Measurements from ENCODE around the gene FAM228B. TPM values are rescaled to one million over a fixed set of nuclear protein-coding genes. Genes with fewer than 3 reads are reported as not detected.
"Not testable (repeated sequence)": the region's sequence is repeated elsewhere in the genome, so short reads cannot be mapped to it uniquely, and the experiment has no call there.

FAM228B gene
- total RNA-seq, 1 donor from 2014 or later, result 3.1 TPM

DNA sequence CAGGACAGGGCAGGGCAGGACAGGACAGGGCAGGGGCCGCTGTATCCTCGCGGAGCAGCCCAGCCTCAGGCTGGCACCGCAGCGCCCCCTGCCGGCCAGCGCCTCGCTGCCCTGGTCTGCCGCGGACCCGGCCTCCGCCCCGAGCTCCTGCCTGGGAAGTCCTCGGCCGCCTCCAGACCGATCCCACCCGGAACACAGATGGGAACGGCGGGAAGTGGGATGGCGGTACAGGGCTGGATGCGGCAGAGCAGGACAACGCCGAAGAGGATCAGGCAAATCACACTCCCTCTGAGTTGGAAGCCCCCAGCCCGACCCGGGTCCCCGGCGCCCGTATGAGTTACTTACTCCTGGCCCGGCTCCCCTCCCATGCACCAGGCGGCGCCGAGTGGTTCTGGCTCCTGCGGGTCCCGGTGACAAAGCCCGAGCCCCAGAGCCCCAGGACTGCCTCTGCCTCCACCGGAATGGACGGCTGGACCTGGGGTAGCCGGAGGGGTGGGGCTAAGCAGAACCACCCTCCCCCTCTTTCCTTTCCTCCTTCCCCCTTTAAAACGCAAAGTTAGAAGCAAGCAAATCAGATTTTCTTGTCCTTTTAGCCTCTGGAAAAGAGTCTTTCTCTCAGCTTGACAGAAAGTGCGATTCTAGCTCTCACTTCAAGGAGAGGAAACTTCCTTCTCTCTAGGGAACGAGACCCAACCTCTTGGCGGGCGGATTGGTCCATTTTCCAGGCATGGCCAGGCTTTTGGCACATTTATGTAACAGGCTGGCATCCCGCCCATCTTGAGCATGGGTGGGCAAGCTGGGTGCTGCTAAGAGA, 38.7 kb upstream of the FAM228B start, which contains the start of gene TP53I3:
Gene TP53I3, minus strand, starts transcription at position 449 of the 814 bp plus-strand sequence. CDS start 508 bp downstream, outside the sequence.
- Mint-ChIP-seq H3K36me3 (ENCODE audit: low read depth) (peaks cover 6% of the 10 kb centered on the region), H3K9me3 (no peaks in the 10 kb centered on the region), H3K4me1 (ENCODE audit: low read depth) (peaks cover 18% of the 10 kb centered on the region), H3K27me3 (ENCODE audit: insufficient read depth) (no peaks in the 10 kb centered on the region), H3K4me3 (peak within 1 kb of the TSS; percentile 85), H3K27ac (peak within 1 kb of the TSS; percentile 75)
- DNase-seq (ENCODE audit: low spot score), result peak; percentile 77
- intact Hi-C loops (cut with micrococcal nuclease), result loop anchor here (1.0 to 5.0 kb wide), 9 partner anchors 8 to 298 kb away; partner anchors contain the start of genes ATAD2B, FAM228B, PFN4 and SF3B6

DNA sequence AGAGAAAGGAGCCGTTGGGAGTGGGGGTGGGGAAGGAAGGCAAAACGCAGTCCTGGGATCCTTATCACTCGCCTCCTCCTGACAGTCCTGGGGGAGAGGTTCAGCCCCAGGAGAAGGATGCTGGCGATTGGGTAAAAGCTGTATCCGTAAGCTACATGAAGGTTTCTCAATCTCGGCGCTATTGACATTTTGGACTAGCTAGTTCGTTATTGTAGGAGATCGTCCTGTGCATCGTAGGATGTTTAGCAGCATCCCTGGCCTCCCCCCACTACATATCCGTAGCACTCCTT, 38.1 kb upstream of the FAM228B start:
- Mint-ChIP-seq H3K9me3 (no peaks in the 10 kb centered on the region), H3K36me3 (ENCODE audit: low read depth) (peaks cover 6% of the 10 kb centered on the region), H3K27me3 (ENCODE audit: insufficient read depth) (no peaks in the 10 kb centered on the region), H3K27ac (no peak overlapping the region), H3K4me1 (ENCODE audit: low read depth) (peaks cover 18% of the 10 kb centered on the region), H3K4me3 (peak overlapping the region; percentile 85)
- intact Hi-C loops (cut with micrococcal nuclease), result loop anchor here (2.0 kb wide), 2 partner anchors 38 to 158 kb away; partner anchors contain the start of genes ATAD2B and WDCP
- no peak for DNase-seq (ENCODE audit: low spot score)

DNA sequence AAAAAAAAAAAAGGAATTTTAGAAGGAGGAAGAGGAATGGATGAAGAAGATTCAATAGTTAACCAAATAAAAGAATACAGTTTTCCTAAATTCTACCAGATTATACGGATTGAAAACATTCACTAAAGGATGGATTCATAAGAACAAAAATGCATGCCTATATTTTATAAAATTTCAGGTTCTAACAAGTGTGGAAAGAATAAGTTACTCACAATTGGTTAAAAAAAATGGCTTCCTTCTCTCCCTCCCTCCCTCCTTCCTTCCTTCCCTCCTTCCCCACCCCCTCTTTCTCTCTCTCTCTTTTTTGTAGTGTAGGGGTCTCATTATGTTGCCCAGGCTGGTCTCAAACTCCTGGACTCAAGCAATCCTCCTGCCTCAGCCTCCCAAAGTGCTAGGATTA, 37.0 kb upstream of the FAM228B start:
- peaks cover 18% of the 10 kb centered on the region for H3K4me1 Mint-ChIP-seq (ENCODE audit: low read depth)
- H3K4me3 Mint-ChIP-seq, result no peak overlapping the region
- no peak for DNase-seq (ENCODE audit: low spot score)

DNA sequence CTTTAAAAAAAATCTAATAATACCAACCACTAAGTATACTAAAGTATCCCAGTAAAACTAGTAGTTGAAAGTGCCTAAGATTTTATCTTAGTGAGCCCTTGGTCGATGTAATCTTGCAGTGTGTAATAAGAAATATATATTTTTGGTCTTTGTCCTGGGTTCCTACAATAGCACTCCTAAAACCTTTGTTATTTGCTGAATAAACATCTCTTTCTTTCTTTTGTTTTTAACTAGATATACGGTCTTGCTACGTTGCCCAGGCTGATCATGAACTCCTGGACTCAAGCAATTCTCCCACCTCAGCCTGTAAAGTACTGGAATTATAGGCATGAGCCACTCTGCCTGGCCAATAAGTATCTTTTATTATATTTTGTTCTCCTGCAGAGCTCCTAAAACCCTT, 36.2 kb upstream of the FAM228B start:
- H3K4me1 Mint-ChIP-seq (ENCODE audit: low read depth), result peaks cover 18% of the 10 kb centered on the region
- H3K27ac Mint-ChIP-seq, result no peak overlapping the region
- peaks cover 6% of the 10 kb centered on the region for H3K36me3 Mint-ChIP-seq (ENCODE audit: low read depth)
- no peaks in the 10 kb centered on the region for H3K27me3 Mint-ChIP-seq (ENCODE audit: insufficient read depth)
- no peak for DNase-seq (ENCODE audit: low spot score)
- H3K4me3 Mint-ChIP-seq, result no peak overlapping the region
- H3K9me3 Mint-ChIP-seq, result no peaks in the 10 kb centered on the region
- intact Hi-C loops (cut with micrococcal nuclease), result no loop called here

More for the DNA sequence above, 37.0 kb upstream of the FAM228B start:
- Mint-ChIP-seq H3K27ac (no peak overlapping the region), H3K36me3 (ENCODE audit: low read depth) (peaks cover 6% of the 10 kb centered on the region), H3K27me3 (ENCODE audit: insufficient read depth) (no peaks in the 10 kb centered on the region), H3K9me3 (no peaks in the 10 kb centered on the region)
- intact Hi-C loops (cut with micrococcal nuclease), result no loop called here

DNA sequence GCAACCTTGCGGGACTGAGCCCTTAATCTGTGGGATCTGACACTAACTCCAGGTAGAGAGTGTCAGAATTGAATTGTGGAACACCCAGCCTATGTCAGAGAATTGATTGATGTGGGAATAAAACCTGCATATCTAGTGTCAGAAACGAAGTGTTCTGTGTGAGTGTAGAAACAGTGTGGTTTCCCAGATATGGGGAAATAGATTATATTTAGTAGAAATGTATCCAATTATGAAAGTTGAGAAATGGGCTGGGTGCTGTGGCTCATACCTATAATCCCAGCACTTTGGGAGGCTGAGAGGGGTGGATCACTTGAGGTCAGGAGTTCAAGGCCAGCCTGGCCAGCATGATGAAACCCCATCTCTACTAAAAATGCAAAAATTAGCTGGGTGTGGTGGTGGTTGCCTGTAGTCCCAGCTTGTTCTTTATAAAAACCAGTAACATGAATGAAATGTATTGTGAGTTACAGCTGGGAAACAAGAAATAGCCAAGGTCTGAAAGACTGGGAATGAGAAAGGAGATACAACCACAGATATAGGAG, 34.4 kb upstream of the FAM228B start:
- Mint-ChIP-seq H3K9me3 (no peaks in the 10 kb centered on the region), H3K27me3 (ENCODE audit: insufficient read depth) (no peaks in the 10 kb centered on the region), H3K27ac (no peak overlapping the region)

DNA sequence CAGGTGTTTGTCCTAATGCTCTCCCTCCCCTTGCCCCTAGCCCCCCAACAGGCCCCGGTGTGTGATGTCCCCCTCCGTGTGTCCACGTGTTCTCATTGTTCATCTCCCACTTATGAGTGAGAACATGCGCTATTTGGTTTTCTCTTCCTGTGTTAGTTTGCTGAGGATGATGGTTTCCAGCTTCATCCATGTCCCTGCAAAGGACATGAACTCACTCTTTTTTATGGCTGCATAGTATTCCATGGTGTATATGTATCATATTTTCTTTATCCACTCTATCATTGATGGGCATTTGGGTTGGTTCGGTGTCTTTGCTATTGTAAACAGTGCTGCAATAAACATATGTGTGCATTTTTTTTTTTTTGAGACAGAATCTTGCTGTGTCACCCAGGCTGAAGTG, 30.0 kb upstream of the FAM228B start:
- H3K27me3 Mint-ChIP-seq (ENCODE audit: insufficient read depth); H3K4me1 Mint-ChIP-seq (ENCODE audit: low read depth); H3K9me3 Mint-ChIP-seq; DNase-seq (ENCODE audit: low spot score); H3K4me3 Mint-ChIP-seq; H3K27ac Mint-ChIP-seq; intact Hi-C loops (cut with micrococcal nuclease): not testable (repeated sequence)
- peaks cover 10% of the 10 kb centered on the region for H3K36me3 Mint-ChIP-seq (ENCODE audit: low read depth)

More for the DNA sequence above, 34.4 kb upstream of the FAM228B start:
- Mint-ChIP-seq H3K36me3 (ENCODE audit: low read depth) (peaks cover 6% of the 10 kb centered on the region), H3K4me3 (no peak overlapping the region), H3K4me1 (ENCODE audit: low read depth) (peaks cover 12% of the 10 kb centered on the region)
- DNase-seq (ENCODE audit: low spot score), result no peak
- intact Hi-C loops (cut with micrococcal nuclease), result no loop called here

DNA sequence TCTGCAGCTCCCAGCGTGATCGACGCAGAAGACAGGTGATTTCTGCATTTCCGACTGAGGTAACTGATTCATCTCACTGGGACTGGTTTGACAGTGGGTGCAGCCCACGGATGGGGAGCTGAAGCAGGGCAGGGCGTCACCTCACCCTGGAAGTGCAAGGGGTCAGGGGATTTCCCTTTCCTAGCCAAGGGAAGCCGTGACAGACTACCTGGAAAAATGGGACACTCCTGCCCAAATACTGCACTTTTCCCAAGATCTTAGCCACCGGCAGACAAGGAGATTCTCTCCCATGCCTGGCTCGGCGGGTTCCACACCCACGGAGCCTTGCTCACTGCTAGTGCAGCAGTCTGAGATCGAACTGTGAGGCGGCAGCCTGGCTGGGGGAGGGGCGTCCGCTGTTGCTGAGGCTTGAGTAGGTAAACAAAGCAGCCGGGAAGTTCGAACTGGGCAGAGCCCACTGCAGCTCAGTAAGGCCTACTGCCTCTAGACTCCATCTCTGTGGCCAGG, 28.0 kb upstream of the FAM228B start:
- H3K27me3 Mint-ChIP-seq (ENCODE audit: insufficient read depth); H3K4me3 Mint-ChIP-seq; H3K36me3 Mint-ChIP-seq (ENCODE audit: low read depth); DNase-seq (ENCODE audit: low spot score); H3K27ac Mint-ChIP-seq; intact Hi-C loops (cut with micrococcal nuclease); H3K4me1 Mint-ChIP-seq (ENCODE audit: low read depth); H3K9me3 Mint-ChIP-seq: not testable (repeated sequence)

DNA sequence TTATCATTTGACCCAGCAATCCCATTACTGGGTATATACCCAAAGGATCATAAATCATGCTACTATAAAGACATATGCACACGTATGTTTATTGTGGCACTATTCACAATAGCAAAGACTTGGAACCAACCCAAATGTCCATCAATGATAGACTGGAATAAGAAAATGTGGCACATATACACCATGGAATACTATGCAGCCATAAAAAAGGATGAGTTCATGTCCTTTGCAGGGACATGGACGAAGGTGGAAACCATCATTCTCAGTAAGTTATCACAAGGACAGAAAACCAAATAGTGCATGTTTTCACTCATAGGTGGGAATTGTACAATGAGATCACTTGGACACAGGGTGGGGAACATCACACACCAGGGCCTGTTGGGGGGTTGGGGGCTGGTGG, 22.5 kb upstream of the FAM228B start:
- H3K9me3 Mint-ChIP-seq; H3K4me3 Mint-ChIP-seq; H3K4me1 Mint-ChIP-seq (ENCODE audit: low read depth); H3K27me3 Mint-ChIP-seq (ENCODE audit: insufficient read depth); intact Hi-C loops (cut with micrococcal nuclease); DNase-seq (ENCODE audit: low spot score); H3K27ac Mint-ChIP-seq; H3K36me3 Mint-ChIP-seq (ENCODE audit: low read depth): not testable (repeated sequence)

DNA sequence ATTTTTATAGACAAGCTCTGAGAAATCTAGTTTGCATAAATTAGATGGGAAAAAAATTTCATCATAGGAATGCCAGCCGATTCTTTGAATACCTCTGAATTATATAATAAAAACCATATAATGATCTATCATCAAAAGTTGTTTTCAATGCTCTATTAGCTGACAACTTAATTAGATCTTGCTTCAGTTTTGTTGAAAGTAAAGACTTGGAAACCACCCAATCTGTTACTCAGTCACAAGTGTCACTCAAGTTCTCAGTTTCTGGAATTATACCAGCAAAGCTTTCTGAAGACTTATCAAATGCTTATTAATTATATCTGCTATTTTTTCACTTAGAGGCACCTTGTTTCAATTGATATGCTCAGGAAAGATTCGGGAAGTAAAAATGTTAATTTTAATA, 21.3 kb upstream of the FAM228B start:
- DNase-seq (ENCODE audit: low spot score), result no peak
- Mint-ChIP-seq H3K4me3 (no peak overlapping the region), H3K4me1 (ENCODE audit: low read depth) (no peaks in the 10 kb centered on the region), H3K27ac (no peak overlapping the region), H3K27me3 (ENCODE audit: insufficient read depth) (peaks cover 2% of the 10 kb centered on the region), H3K36me3 (ENCODE audit: low read depth) (peaks cover 1% of the 10 kb centered on the region), H3K9me3 (peaks cover 14% of the 10 kb centered on the region)
- intact Hi-C loops (cut with micrococcal nuclease), result no loop called here

DNA sequence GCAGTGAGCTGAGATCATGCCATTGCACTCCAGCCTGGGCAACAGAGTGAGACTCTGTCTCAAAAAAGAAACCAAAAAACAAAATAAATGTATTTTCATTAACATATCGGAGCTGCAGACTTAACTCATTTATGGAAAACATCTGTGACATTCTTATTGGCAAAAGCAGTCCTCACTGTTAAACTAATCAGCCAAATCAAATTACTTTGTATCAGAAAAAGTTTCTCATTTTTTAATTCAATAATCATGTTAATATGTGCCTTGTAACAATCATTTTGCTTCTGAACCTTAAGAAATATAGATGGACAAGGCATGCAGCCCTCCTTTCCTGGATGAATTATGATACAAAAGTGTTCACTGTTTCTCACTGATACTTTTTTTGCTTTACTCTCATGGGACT, 20.6 kb upstream of the FAM228B start:
- DNase-seq (ENCODE audit: low spot score), result no peak
- peaks cover 1% of the 10 kb centered on the region for H3K36me3 Mint-ChIP-seq (ENCODE audit: low read depth)
- H3K4me1 Mint-ChIP-seq (ENCODE audit: low read depth), result no peaks in the 10 kb centered on the region

DNA sequence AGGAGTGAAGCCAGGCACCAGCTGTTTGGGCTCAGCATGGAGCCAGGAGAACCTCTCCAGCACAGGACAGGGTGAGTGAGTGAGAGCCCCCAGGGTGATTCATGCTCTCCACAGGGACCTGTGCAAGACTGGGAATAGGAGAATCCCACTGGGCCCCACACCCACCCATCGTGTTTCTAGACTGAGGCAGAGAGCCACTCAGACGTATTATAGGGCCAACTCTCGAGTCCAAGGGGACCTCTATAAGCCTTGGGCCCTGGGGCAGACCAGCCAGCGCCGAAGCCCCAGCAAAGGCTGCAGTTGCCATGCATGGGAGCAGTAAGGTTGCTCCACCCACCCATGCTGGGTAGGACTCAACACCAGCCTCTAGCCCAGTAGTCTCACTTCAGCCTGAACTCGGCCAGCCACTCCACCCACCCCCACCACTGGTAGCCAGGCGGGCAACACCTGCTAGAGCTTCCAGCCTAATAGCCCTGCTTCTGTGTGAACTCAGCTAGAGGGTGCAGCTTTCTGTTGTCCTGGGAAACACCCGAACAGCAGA, 19.1 kb upstream of the FAM228B start:
- peaks cover 5% of the 10 kb centered on the region for H3K27me3 Mint-ChIP-seq (ENCODE audit: insufficient read depth)
- intact Hi-C loops (cut with micrococcal nuclease), result no loop called here
- no peak overlapping the region for H3K4me3 Mint-ChIP-seq
- no peak overlapping the region for H3K27ac Mint-ChIP-seq
- DNase-seq (ENCODE audit: low spot score), result no peak
- peaks cover 1% of the 10 kb centered on the region for H3K36me3 Mint-ChIP-seq (ENCODE audit: low read depth)
- peaks cover 26% of the 10 kb centered on the region for H3K9me3 Mint-ChIP-seq
- H3K4me1 Mint-ChIP-seq (ENCODE audit: low read depth), result no peaks in the 10 kb centered on the region

More for the DNA sequence above, 20.6 kb upstream of the FAM228B start:
- H3K27me3 Mint-ChIP-seq (ENCODE audit: insufficient read depth), result peaks cover 5% of the 10 kb centered on the region
- no peak overlapping the region for H3K27ac Mint-ChIP-seq
- H3K4me3 Mint-ChIP-seq, result no peak overlapping the region
- peaks cover 20% of the 10 kb centered on the region for H3K9me3 Mint-ChIP-seq
- intact Hi-C loops (cut with micrococcal nuclease), result no loop called here

DNA sequence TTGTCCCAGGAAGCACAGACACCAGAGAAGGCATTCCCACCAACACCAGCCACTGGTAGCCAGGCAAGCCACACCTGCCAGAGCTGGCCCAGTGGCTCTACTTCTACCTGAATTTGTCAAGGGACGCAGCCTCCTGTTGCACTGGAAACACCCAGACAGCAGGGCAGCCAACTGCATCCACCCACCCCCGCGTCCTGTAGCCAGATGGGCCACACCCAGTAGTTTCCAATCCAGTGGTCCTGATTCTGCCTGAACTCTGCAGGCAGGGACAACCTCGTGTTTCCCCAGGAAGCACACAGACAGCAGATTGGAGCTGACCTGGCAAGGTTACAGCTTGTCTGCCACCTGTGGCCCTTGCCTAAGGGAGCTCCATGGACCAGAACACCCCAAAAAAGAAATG, 18.4 kb upstream of the FAM228B start:
- H3K4me1 Mint-ChIP-seq (ENCODE audit: low read depth), result no peaks in the 10 kb centered on the region
- H3K27me3 Mint-ChIP-seq (ENCODE audit: insufficient read depth), result peaks cover 5% of the 10 kb centered on the region
- H3K9me3 Mint-ChIP-seq, result peaks cover 32% of the 10 kb centered on the region
- H3K27ac Mint-ChIP-seq, result no peak overlapping the region
- no peak for DNase-seq (ENCODE audit: low spot score)
- intact Hi-C loops (cut with micrococcal nuclease), result no loop called here
- H3K4me3 Mint-ChIP-seq, result no peak overlapping the region
- peaks cover 1% of the 10 kb centered on the region for H3K36me3 Mint-ChIP-seq (ENCODE audit: low read depth)

DNA sequence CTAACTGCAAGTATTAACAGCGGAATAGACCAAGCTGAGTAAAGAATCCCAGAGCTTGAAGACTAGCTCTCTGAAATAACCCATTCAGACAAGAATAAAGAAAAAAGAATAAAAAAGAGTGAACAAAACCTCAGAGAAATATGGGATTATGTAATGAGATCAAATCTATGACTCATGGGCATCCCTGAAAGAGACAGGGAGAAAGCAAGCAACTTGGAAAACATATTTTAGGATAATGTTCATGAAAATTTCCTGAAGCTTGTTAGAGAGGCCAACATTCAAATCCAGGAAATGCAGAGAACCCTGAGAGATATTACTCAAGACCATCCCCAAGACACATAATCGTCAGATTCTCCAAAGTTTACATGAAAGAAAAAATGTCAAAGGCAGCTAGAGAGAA, 17.5 kb upstream of the FAM228B start:
- Mint-ChIP-seq H3K36me3 (ENCODE audit: low read depth) (no peaks in the 10 kb centered on the region), H3K27ac (no peak overlapping the region), H3K9me3 (peaks cover 30% of the 10 kb centered on the region), H3K4me1 (ENCODE audit: low read depth) (no peaks in the 10 kb centered on the region), H3K4me3 (no peak overlapping the region), H3K27me3 (ENCODE audit: insufficient read depth) (peaks cover 5% of the 10 kb centered on the region)
- intact Hi-C loops (cut with micrococcal nuclease), result no loop called here
- no peak for DNase-seq (ENCODE audit: low spot score)
